Inferior parietal cortex (tissue), 1 donor: ENCODE data around the gene CAP2.

Experiments
- DNase-seq: peaks from one replicate; pipeline ENCODE4 v3.0.0-alpha.2; 2016; ENCODE audit errors: extremely low spot score

The CAP2 gene

GRCh38 chr6:17474289-17474688 is 80.9 kb downstream of the CAP2 start:
- DNase-seq = no peak

GRCh38 chr6:17475606-17476244 is 82.3 kb downstream of the CAP2 start:
- no peak for DNase-seq

DNA sequence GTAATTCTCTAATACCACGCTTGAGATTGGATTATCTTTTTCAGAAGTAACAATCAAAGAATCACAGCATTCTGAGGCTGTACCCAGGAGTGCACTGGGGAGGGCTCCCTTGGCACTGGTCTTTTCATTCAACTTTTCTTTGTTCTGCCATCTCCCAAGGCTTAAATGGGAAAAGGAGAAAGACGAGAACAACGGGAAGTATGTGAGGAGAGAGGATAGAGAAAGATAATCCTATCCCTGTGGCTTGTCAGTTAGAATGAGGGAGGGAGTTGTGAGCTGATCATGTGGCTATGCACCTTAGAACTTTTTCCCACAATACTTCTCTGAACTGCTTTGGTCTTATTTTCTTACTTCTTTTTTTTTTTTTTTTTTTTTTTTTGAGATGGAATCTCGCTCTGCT is 83.1 kb downstream of the CAP2 start:
- no peak for DNase-seq

- DNase-seq = no peak
These were observed 84.0 kb downstream of the CAP2 start for GRCh38 chr6:17477356-17477755.

DNA sequence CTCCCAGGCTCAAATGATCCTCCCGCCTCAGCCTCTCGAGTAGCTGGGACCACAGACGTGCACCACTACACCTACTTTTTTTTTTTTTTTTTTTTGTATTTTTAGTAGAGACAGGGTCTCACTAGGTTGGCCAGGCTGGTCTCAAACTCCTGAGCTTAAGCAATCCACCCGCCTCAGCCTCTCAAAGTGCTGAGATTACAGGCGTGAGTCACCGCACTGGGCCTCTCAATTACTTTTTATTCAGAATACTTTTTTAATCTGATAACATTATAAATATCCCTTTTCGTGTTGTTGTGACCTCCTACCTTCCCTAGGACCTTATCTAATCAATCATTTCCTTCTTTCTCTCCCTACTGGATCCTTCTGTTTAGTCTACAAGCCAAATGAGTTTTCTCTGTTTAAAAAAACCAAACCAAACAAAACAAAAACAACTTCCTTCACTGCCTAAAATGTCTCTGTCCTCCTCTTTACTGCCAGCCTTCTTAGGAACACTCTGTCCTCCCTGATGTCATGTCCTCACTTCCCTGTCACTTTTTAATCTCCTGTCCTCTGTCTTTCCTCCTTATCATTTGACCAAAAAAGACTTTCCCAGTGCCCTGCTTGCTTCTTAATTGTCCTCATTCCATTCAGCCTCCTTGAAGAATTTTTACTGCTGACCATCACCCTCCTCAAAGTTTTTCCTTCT is 85.0 kb downstream of the CAP2 start:
- DNase-seq = no peak

GRCh38 chr6:17478946-17479345 is 85.6 kb downstream of the CAP2 start:
- DNase-seq = no peak

DNA sequence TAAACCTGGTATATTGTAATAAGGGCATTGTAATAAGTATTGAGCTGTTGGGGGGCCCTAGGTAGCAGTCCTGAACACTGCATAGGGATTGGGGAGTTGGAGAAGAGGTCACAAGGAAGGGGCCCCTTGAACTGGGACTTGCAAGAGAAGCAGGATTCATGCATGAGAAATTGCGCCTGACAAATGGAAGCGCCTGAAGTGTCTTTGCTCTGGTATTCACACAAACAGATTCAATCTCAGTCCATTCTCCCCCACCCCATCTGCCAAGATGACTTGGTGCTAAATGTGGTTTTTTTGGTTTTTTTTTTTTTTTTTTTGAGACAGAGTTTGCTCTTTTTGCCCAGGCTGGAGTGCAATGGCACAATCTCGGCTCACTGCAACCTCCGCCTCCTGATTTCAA is 87.1 kb downstream of the CAP2 start:
- no peak for DNase-seq

GRCh38 chr6:17482711-17483110 is 89.3 kb downstream of the CAP2 start:
- no peak for DNase-seq

DNA sequence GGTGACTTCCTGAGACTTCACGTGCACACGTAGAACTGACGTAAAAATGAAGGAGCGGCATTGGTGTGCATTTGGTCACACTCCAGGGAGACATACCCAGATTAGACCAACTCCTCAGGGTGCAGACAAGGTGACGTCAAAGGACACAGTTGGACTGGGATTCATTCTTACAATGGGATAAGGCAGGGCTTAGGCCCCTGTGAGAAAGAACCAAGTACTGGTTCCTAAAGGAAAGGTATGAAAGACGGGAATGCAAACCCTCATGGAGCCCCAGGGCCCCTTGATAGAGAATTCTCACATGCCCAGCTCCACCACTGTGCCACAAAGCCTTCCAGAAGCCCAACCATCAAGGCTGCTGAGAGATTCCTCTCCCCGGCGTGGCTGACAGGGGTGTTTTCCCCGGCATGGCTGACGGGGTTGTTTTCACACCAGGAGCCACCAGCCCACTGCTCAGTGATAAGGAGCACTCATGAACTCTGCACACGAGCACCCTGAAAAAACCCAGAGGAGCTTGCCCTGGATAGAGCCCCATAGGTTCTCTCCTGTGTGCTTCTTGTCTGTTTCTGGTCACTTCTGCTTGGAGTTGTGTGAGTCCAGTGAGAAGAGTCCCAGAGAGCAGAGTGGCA is 90.1 kb downstream of the CAP2 start:
- no peak for DNase-seq

- DNase-seq = no peak
These were observed 90.9 kb downstream of the CAP2 start for GRCh38 chr6:17484201-17484849.

- no peak for DNase-seq
These were observed 91.8 kb downstream of the CAP2 start for GRCh38 chr6:17485181-17485580.

GRCh38 chr6:17485946-17486345 is 92.6 kb downstream of the CAP2 start:
- no peak for DNase-seq

DNA sequence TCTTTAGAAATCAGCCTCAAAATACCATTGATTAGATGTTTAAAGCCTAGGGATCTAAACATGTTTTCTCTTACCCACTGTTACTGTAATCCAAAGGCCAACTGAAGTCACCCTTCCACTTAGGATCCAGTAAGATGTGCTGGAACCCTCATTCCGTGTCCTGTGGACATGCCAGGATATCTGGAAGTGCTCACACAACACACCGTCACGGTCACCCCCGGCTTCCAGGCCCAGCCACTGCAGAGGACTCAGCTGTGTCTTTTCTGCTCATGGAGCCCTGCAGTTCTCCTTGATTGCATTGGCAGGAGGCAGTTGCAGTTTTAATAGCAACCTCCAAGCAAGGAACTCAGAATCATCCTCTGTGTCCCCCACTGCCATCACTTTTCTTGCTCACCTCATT is 93.3 kb downstream of the CAP2 start:
- no peak for DNase-seq

DNA sequence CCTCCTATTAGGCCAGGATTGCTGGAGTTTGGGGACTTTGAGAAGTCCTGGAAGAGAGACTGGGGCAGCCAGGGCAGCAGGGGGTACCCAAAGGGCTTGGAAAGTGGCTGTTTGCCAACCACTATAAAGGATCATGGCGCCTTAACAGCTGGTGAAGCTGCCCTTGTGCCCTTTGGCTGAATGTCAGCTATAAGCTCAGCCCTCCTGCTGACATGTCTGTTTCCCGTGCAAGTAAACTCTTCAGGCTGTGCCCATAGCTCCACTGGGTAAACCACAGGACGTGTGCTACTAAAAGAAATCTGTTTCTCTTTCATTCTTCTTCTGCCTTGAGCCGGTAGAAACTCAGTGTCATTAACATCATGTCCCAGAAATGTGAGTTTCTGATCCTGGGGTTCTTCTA is 97.3 kb downstream of the CAP2 start:
- no peak for DNase-seq

GRCh38 chr6:17491416-17492142 is 98.2 kb downstream of the CAP2 start:
- DNase-seq = no peak

- DNase-seq = no peak
These were observed 99.0 kb downstream of the CAP2 start for GRCh38 chr6:17492350-17492749.

- no peak for DNase-seq
These were observed 99.9 kb downstream of the CAP2 start for GRCh38 chr6:17493286-17493685.

DNA sequence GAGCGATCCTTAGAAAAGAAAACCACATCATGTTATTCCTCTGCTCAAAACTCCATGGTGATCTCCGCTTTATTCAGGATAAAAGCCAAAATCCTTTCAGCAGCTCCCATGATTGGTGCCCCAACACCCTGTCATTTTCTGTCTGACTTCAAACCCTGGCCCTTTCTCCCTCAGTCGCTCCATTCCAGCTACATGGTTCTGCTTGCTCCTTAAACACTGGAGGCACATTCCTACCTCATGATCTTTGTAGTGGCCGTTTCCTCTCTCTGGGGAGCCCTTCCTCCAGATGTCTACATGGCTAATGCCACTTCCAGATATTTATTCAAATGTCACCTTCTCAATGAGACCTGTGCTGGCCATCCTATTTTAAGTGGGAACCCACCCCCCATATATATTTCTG is 100.8 kb downstream of the CAP2 start:
- DNase-seq = no peak

- no peak for DNase-seq
These were observed 101.5 kb downstream of the CAP2 start for GRCh38 chr6:17494919-17495318.

GRCh38 chr6:17497535-17498095 is 104.2 kb downstream of the CAP2 start:
- no peak for DNase-seq

- no peak for DNase-seq
These were observed 108.0 kb downstream of the CAP2 start for GRCh38 chr6:17501442-17501841.
